BE2C (cell line): ENCODE data around the gene GALNT8.

Source experiments
- DNase-seq: peaks from one replicate; pipeline ENCODE4 v3.0.0-alpha.2; 2020
- H3K27me3 ChIP-seq: fragments of 250-450 bp; sonication (Bioruptor Pico); 2 replicates; pipeline ENCODE4 v1.5.1; 2020; ENCODE audit warnings: mild to moderate bottlenecking
- H3K36me3 ChIP-seq: fragments of 250-450 bp; sonication (Bioruptor Pico); 2 replicates; pipeline ENCODE4 v1.5.1; 2020; ENCODE audit warnings: mild to moderate bottlenecking
- H3K4me1 ChIP-seq: fragments of 250-450 bp; sonication (Bioruptor Pico); 2 replicates; pipeline ENCODE4 v1.5.1; 2020
- H3K4me3 ChIP-seq: 2 replicates; pipeline ENCODE4 v1.5.1; 2011; ENCODE audit warnings: low read depth, low read length
- H3K9me3 ChIP-seq: fragments of 250-450 bp; sonication (Bioruptor Pico); 2 replicates; pipeline ENCODE4 v1.5.1; 2020
- TF ChIP-seq, protein P1 (sequence below): IDR thresholded peaks from 2 replicates; pipeline ENCODE4 v1.5.1; 2012; ENCODE audit warnings: mild to moderate bottlenecking, low read depth, low read length

The GALNT8 gene

DNA sequence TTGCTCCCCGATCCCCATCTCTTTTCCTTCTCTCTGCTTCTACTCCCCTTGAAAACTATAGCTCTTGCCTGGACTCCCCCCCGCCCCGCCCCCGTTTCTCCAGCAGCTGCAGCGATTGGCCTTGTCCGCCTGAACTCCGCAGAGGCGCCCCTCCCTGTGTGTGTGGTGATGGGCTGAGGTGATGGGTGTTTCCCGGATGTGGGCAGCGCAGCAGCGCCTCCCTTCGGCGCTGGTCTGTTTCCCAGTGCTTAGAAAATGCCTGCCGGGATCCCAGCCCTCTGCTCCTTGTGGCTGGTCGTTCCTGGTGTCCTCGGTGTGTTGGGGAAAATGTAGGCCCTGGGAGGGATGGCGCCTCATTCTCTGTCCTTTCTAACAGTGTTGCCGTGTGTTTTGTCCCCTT is 43.3 kb downstream of the GALNT8 start:
- H3K4me3 ChIP-seq = no peak overlapping the region
- TF ChIP-seq, protein P1, sequence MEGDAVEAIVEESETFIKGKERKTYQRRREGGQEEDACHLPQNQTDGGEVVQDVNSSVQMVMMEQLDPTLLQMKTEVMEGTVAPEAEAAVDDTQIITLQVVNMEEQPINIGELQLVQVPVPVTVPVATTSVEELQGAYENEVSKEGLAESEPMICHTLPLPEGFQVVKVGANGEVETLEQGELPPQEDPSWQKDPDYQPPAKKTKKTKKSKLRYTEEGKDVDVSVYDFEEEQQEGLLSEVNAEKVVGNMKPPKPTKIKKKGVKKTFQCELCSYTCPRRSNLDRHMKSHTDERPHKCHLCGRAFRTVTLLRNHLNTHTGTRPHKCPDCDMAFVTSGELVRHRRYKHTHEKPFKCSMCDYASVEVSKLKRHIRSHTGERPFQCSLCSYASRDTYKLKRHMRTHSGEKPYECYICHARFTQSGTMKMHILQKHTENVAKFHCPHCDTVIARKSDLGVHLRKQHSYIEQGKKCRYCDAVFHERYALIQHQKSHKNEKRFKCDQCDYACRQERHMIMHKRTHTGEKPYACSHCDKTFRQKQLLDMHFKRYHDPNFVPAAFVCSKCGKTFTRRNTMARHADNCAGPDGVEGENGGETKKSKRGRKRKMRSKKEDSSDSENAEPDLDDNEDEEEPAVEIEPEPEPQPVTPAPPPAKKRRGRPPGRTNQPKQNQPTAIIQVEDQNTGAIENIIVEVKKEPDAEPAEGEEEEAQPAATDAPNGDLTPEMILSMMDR = peak; percentile 61
- peak; percentile 77 for DNase-seq

DNA sequence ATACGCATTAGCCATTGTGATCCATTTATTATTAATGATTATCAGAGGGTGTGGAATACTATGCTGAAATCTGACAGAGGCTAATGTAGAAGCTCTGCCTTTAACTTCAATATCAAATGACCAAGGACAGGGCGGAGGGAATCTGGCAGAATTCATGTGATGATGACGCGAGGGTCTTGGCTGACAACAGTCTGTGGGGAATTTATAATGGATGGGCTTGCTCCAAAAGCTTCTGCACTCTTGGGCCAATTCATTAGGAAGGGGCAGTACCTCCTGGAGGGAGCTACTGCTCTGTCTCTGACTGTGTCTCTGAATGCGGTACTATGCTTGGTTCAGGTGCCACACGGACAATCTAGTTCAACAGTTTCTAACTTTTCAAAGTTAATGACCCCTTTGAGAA is 46.2 kb downstream of the GALNT8 start:
- TF ChIP-seq, protein P1 = no peak
- no peaks in the 10 kb centered on the region for H3K27me3 ChIP-seq

More for the DNA sequence above, 43.3 kb downstream of the GALNT8 start:
- Histone ChIP-seq H3K4me1 (no peaks in the 10 kb centered on the region), H3K36me3 (no peaks in the 10 kb centered on the region), H3K27me3 (no peaks in the 10 kb centered on the region), H3K9me3 (no peaks in the 10 kb centered on the region)

DNA sequence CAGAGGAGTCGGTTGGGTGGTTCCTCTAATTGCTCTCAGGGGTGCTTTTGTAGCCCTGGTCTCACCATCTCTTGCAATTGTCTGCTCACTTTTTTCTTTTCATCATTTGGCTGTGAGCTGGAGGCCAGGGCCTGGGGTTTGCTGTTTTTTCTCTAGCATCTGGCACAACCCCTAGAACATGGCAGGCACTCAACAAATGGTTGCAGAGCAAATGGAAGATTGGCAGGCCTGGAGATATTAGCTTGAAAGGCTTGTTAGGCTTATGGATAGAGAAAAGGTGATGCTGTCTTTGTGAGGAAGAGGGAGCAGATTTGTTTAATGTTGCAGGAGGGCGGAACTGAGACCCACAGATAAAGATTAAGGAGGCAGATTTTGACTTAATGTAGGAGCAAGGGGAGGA is 47.0 kb downstream of the GALNT8 start:
- no peaks in the 10 kb centered on the region for H3K36me3 ChIP-seq
- no peaks in the 10 kb centered on the region for H3K4me1 ChIP-seq
- no peak overlapping the region for H3K4me3 ChIP-seq
- H3K9me3 ChIP-seq = no peaks in the 10 kb centered on the region
- TF ChIP-seq, protein P1 = no peak
- no peak for DNase-seq
- H3K27me3 ChIP-seq = no peaks in the 10 kb centered on the region

More for the DNA sequence above, 46.2 kb downstream of the GALNT8 start:
- Histone ChIP-seq H3K4me3 (no peak overlapping the region), H3K9me3 (no peaks in the 10 kb centered on the region), H3K36me3 (no peaks in the 10 kb centered on the region), H3K4me1 (no peaks in the 10 kb centered on the region)
- DNase-seq = no peak

DNA sequence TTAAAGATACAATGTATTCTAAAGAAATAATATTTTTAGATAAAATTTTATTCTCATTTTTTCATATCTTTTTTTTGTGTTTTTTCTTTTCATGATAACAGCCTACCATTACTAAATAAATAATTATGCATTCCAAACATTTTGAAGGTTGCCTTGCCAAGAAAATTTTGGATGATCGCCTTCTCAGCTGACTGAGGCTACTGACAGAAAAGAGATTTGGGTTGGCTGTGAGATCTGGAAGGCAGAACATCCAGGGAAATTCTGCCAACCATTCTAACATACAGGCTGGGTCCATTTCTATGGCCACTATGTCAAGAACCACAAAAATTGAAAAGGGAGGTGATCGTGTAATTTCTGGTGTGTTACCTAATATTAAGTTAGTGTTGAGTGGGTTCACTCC is 48.1 kb downstream of the GALNT8 start:
- no peak overlapping the region for H3K4me3 ChIP-seq
- no peak for DNase-seq
- H3K36me3 ChIP-seq = no peaks in the 10 kb centered on the region
- no peaks in the 10 kb centered on the region for H3K27me3 ChIP-seq
- TF ChIP-seq, protein P1 = no peak
- H3K4me1 ChIP-seq = no peaks in the 10 kb centered on the region
- no peaks in the 10 kb centered on the region for H3K9me3 ChIP-seq

DNA sequence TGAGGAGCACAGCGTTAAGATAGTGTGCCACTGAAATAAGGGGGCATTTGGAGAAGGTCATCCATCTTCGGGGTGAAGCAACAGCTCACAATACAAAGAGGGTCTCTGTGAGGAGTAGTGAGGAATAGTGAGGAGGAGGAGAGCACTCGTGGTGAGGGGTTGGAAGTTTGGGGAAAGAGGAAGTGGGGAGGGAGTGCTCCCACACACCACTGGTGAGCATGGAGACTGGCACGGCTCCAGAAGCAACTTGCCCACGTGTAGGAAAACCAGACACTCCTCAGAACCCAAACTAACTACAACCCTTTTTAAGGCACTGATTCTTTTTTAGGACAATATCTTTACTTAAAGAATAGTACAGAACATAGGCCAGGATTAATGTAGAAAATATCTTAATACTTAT is 48.9 kb downstream of the GALNT8 start:
- H3K27me3 ChIP-seq = no peaks in the 10 kb centered on the region
- DNase-seq = no peak
- H3K4me1 ChIP-seq = no peaks in the 10 kb centered on the region
- H3K36me3 ChIP-seq = no peaks in the 10 kb centered on the region
- H3K9me3 ChIP-seq = no peaks in the 10 kb centered on the region
- TF ChIP-seq, protein P1 = no peak
- no peak overlapping the region for H3K4me3 ChIP-seq

DNA sequence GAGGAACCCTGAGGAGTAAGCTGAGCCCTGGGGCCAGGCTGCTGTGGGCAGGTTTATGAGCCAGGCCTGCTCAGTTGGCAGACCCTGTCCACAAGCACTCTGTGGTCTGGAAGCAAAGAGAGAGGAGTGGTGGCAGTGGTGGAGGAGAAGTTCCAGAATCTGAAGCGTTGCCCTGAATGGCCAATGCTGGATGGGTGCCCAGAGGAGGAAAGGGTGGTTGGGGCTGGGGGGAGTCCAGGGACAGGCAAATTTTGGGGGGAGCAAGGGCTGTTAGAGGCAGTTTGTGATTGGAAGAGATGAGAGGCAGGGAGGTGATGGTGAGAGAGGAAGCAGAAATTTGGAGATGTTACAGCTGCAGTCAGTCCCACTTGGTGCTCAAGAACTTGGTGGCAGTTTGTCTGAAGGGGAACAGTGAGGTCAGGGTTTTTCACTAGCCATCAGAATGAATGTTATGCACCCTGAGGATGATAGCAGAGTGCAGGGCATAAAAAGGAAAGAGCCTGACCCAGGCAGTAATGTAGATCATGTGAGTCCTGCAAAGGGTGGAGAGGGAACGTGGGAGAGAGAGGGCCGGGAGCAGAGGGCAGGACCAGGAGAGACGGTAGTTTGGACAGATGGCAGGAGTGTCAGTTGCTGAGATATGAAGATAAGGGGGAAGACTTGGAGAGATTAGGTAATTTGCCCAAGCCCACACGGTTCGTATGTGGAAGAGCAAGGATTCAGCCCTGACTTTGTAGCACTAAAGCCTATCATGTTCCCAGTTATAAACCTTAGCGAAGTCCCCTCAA is 51.2 kb downstream of the GALNT8 start:
- H3K9me3 ChIP-seq = no peaks in the 10 kb centered on the region
- no peak overlapping the region for H3K4me3 ChIP-seq
- H3K4me1 ChIP-seq = no peaks in the 10 kb centered on the region
- TF ChIP-seq, protein P1 = no peak
- no peaks in the 10 kb centered on the region for H3K27me3 ChIP-seq
- no peaks in the 10 kb centered on the region for H3K36me3 ChIP-seq
- DNase-seq = no peak
